ENCODE measurements around the gene DYNC1I1.

DYNC1I1 gene

GRCh38 chr7:95793658-95794057 is 21.3 kb downstream of the DYNC1I1 start:
- no peak for DNase-seq (ENCODE audit: low read depth)

- no peak for DNase-seq (ENCODE audit: low read depth)
These were observed 22.7 kb downstream of the DYNC1I1 start for GRCh38 chr7:95794917-95795515.

GRCh38 chr7:95796617-95797016 is 24.3 kb downstream of the DYNC1I1 start:
- DNase-seq (ENCODE audit: low read depth), result no peak

- no peak for DNase-seq (ENCODE audit: low read depth)
These were observed 26.1 kb downstream of the DYNC1I1 start for GRCh38 chr7:95798401-95798930.

GRCh38 chr7:95800787-95801186 is 28.4 kb downstream of the DYNC1I1 start:
- no peak for DNase-seq (ENCODE audit: low read depth)

- no peak for DNase-seq (ENCODE audit: low read depth)
These were observed 29.9 kb downstream of the DYNC1I1 start for GRCh38 chr7:95802270-95802669.

- DNase-seq (ENCODE audit: low read depth), result no peak
These were observed 31.7 kb downstream of the DYNC1I1 start for GRCh38 chr7:95804052-95804451.

- no peak for DNase-seq (ENCODE audit: low read depth)
These were observed 33.6 kb downstream of the DYNC1I1 start for GRCh38 chr7:95805909-95806308.

GRCh38 chr7:95808396-95808795 is 36.0 kb downstream of the DYNC1I1 start:
- no peak for DNase-seq (ENCODE audit: low read depth)

- no peak for DNase-seq (ENCODE audit: low read depth)
These were observed 39.6 kb downstream of the DYNC1I1 start for GRCh38 chr7:95811846-95812445.

GRCh38 chr7:95814721-95815120 is 42.4 kb downstream of the DYNC1I1 start:
- no peak for DNase-seq (ENCODE audit: low read depth)

- DNase-seq (ENCODE audit: low read depth), result no peak
These were observed 45.7 kb downstream of the DYNC1I1 start for GRCh38 chr7:95817866-95818640.

GRCh38 chr7:95820778-95821177 is 48.4 kb downstream of the DYNC1I1 start:
- DNase-seq (ENCODE audit: low read depth), result no peak

GRCh38 chr7:95822717-95823116 is 50.4 kb downstream of the DYNC1I1 start:
- no peak for DNase-seq (ENCODE audit: low read depth)

GRCh38 chr7:95824616-95825015 is 52.3 kb downstream of the DYNC1I1 start:
- DNase-seq (ENCODE audit: low read depth), result no peak

GRCh38 chr7:95828824-95829790 is 56.8 kb downstream of the DYNC1I1 start:
- DNase-seq (ENCODE audit: low read depth), result no peak

GRCh38 chr7:95840953-95841950 is 68.9 kb downstream of the DYNC1I1 start:
- no peak for DNase-seq (ENCODE audit: low read depth)

GRCh38 chr7:95843286-95843685 is 70.9 kb downstream of the DYNC1I1 start:
- no peak for DNase-seq (ENCODE audit: low read depth)

- no peak for DNase-seq (ENCODE audit: low read depth)
These were observed 72.7 kb downstream of the DYNC1I1 start for GRCh38 chr7:95845007-95845406.

GRCh38 chr7:95847061-95847460 is 74.7 kb downstream of the DYNC1I1 start:
- no peak for DNase-seq (ENCODE audit: low read depth)

- DNase-seq (ENCODE audit: low read depth), result no peak
These were observed 87.1 kb downstream of the DYNC1I1 start for GRCh38 chr7:95859429-95859828.
